Immature natural killer cell (primary cell): Measurements from ENCODE around the gene DNAJC13. TPM values are rescaled to one million over a fixed set of nuclear protein-coding genes. Genes with fewer than 3 reads are reported as not detected.

Experiments
- DNase-seq, 3 donors: peaks; one replicate each; pipeline ENCODE4 v3.0.0; 2022; ENCODE audit warnings: mixed read lengths in 1 of 3
- H3K27ac Mint-ChIP-seq, 6 donors: one replicate each; pipeline ENCODE4 v1.8.0; 2020; ENCODE audit warnings: mixed read lengths in 6 of 6, mild to moderate bottlenecking in 5 of 6, inconsistent platforms in 4 of 6, moderate library complexity in 3 of 6
- H3K27me3 Mint-ChIP-seq, 3 donors: one replicate each; pipeline ENCODE4 v1.8.0; 2020 to 2021; ENCODE audit warnings: low read depth in 3 of 3, mild to moderate bottlenecking in 3 of 3, mixed read lengths in 3 of 3, moderate library complexity in 3 of 3, inconsistent platforms in 1 of 3
- H3K36me3 Mint-ChIP-seq, 3 donors: one replicate each; pipeline ENCODE4 v1.8.0; 2020; ENCODE audit warnings: mixed read lengths in 3 of 3, inconsistent platforms in 2 of 3, mild to moderate bottlenecking in 2 of 3
- H3K4me1 Mint-ChIP-seq, 2 donors: one replicate each; pipeline ENCODE4 v1.8.0; 2020; ENCODE audit warnings: inconsistent platforms in 2 of 2, mild to moderate bottlenecking in 2 of 2, mixed read lengths in 2 of 2, moderate library complexity in 1 of 2
- H3K4me3 Mint-ChIP-seq, 5 donors: one replicate each; pipeline ENCODE4 v1.8.0; 2020; ENCODE audit warnings: mild to moderate bottlenecking in 5 of 5, mixed read lengths in 5 of 5, inconsistent platforms in 3 of 5, moderate library complexity in 3 of 5
- H3K9me3 Mint-ChIP-seq, 6 donors: one replicate each; pipeline ENCODE4 v1.8.0; 2020; ENCODE audit warnings: mild to moderate bottlenecking in 6 of 6, mixed read lengths in 6 of 6, inconsistent platforms in 4 of 6, moderate library complexity in 3 of 6
- polyA plus RNA-seq, 3 donors: library from polyadenylated mRNA; unstranded; fragments of 300-500 nt; fragmentation: Illumina TruSeq; gene quantifications; one replicate each; pipeline ENCODE4 v1.2.3, GENCODE V29; 2021

The DNAJC13 gene
- polyA plus RNA-seq, 3 donors from 2014 or later: 3.8 to 11.9 (median 5.1) TPM

- no peak overlapping the region for H3K4me3 Mint-ChIP-seq
- no peaks in the 10 kb centered on the region for H3K9me3 Mint-ChIP-seq
- no peaks in the 10 kb centered on the region for H3K4me1 Mint-ChIP-seq
- H3K27ac Mint-ChIP-seq: no peak overlapping the region
- no peaks in the 10 kb centered on the region for H3K27me3 Mint-ChIP-seq
- no peak for DNase-seq
- H3K36me3 Mint-ChIP-seq: peaks cover 17 to 54% (median 33%) of the 10 kb centered on the region in 3 donors
Measured at GRCh38 chr3:132521901-132522300, 104.6 kb downstream of the DNAJC13 start.

- no peak for DNase-seq
- H3K27ac Mint-ChIP-seq: peak overlapping the region in 2 of 6 donors; percentile 15 to 35
- H3K4me3 Mint-ChIP-seq: no peak overlapping the region
Measured at GRCh38 chr3:132522353-132522752, 105.1 kb downstream of the DNAJC13 start.

DNA sequence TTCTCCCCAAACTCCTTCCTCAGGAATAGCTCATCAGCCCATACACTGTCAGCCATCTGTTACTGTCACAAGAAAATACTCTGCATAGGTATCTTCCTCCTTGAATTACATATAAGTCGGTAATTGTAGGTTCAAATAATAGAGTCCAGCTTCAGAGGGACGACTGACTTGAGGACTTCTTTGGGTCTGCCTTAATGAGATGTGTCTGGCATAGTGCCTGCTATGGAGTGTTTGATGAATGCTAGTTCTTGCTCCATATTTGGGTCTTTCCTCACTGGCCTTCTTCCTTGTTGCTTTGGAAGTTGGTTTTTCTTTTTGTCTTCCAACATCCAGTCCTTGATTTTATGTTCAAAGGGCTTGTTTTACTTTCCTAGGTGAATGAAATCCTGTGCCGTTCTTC, 113.3 kb downstream of the DNAJC13 start:
- Mint-ChIP-seq H3K27me3 (no peaks in the 10 kb centered on the region), H3K27ac (no peak overlapping the region), H3K4me3 (no peak overlapping the region), H3K36me3 (peaks cover 18 to 50% (median 39%) of the 10 kb centered on the region in 3 donors), H3K4me1 (no peaks in the 10 kb centered on the region), H3K9me3 (no peaks in the 10 kb centered on the region)
- no peak for DNase-seq

More at GRCh38 chr3:132522353-132522752, 105.1 kb downstream of the DNAJC13 start:
- Mint-ChIP-seq H3K27me3 (no peaks in the 10 kb centered on the region), H3K9me3 (no peaks in the 10 kb centered on the region), H3K36me3 (peaks cover 14 to 51% (median 29%) of the 10 kb centered on the region in 3 donors), H3K4me1 (no peaks in the 10 kb centered on the region)

DNA sequence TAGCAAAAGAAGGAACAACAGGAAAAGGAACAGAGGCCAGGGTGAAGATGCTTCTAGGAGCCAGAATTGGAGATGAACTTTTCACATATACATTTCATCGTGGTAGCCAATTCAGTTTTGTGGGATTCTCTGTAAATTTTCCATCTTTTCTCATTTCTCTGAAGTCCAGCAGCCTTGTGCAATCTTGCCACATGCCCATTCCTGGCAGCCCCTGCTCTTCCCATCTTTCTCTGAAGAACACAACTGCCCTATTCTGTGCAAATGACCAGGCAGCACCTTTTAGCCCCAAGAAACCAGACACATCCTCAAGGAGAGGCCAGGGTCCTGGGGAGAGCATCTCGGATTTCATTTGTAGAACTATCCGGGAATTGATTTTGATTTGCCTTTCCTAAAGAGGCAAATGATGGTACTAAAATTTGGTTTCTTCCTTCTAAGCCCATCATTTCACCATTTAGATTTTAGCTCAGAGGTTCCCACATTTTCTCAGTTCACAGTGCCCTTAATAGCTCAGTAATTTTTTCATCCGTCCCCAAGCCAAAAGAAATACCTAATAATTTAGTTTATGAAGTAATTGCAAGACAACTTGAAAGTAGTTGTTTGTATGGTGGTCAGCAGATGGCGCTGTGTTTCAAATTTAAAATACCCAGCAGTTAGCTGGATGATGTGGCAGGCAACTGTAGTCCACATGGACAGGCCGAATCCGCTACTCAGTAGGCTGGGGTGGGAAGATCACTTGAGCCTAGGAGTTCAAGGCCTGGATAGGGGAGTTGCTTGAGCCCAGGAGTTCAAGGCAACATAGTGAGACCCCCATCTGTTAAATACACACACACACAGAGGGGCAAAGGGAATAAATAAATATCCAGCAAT, 118.5 kb downstream of the DNAJC13 start:
- H3K27me3 Mint-ChIP-seq: no peaks in the 10 kb centered on the region
- H3K36me3 Mint-ChIP-seq: peaks cover 9 to 35% (median 29%) of the 10 kb centered on the region in 3 donors
- H3K27ac Mint-ChIP-seq: no peak overlapping the region

DNA sequence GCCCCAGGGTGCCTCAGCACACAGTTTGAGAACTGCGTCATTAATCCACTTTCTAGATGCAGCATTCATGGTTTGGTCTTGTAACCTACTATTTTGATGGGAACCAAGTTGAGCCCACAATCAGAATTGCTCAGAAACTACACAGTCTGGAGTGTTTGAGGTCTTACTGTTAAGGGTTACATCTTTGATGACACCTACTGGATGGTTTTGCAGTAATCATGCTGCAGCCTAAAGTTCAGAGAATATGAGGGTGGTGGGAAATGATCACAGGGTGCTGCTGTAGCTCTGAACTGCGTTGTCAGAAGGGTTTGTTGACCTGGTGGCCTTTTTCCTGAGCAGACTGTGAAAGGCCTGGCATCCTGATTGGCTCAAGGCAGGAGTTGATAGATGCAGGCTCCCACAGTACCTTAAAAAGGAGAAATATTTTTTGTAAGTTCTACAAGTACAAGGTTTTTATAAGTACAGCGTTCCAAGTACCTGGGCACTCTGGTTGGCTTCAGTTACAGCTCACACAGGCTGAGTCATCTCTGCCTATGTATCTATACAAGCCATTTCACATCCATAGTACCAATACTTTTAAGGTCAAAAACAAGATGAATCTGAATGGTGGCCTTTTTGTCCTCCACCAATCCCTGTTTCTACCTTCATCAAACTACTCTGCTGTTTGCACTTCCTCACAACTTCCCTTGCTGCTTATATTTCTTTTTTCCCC, 119.3 kb downstream of the DNAJC13 start:
- Mint-ChIP-seq H3K9me3 (no peaks in the 10 kb centered on the region), H3K36me3 (peaks cover 10 to 31% (median 28%) of the 10 kb centered on the region in 3 donors), H3K4me3 (no peak overlapping the region), H3K27ac (no peak overlapping the region), H3K27me3 (no peaks in the 10 kb centered on the region), H3K4me1 (no peaks in the 10 kb centered on the region)
- no peak for DNase-seq

More for the DNA sequence above, 118.5 kb downstream of the DNAJC13 start:
- Mint-ChIP-seq H3K4me3 (no peak overlapping the region), H3K9me3 (no peaks in the 10 kb centered on the region), H3K4me1 (no peaks in the 10 kb centered on the region)
- peak; percentile 18 to 28 (median 27) for DNase-seq

- Mint-ChIP-seq H3K27ac (no peak overlapping the region), H3K4me3 (no peak overlapping the region)
Measured at GRCh38 chr3:132537297-132537696, 120.0 kb downstream of the DNAJC13 start.

DNA sequence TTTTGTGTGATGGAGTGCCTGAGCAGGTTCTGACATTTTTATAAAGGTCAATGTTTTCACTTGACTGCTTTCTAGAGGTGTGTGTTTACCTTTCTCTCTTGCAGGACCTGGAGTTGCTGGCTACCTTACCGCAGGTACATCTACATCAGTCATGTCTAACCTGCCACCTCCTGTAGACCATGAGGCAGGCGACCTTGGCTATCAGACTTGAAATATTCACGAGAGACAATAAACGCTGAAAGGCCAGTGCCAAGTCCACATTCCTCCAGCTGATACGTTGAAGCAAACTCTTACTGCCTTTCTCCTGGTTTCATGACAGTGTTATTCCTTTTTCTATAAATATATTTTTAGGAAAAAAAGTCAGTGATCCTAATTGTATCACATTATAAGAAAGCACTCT, 120.8 kb downstream of the DNAJC13 start:
- H3K36me3 Mint-ChIP-seq: peaks cover 10 to 38% (median 23%) of the 10 kb centered on the region in 3 donors
- no peak for DNase-seq

More at GRCh38 chr3:132537297-132537696, 120.0 kb downstream of the DNAJC13 start:
- Mint-ChIP-seq H3K4me1 (no peaks in the 10 kb centered on the region), H3K27me3 (no peaks in the 10 kb centered on the region), H3K36me3 (peaks cover 10 to 35% (median 25%) of the 10 kb centered on the region in 3 donors), H3K9me3 (no peaks in the 10 kb centered on the region)
- DNase-seq: no peak

GRCh38 chr3:132539681-132540080, 122.4 kb downstream of the DNAJC13 start:
- H3K36me3 Mint-ChIP-seq: peaks cover 17 to 27% (median 18%) of the 10 kb centered on the region in 3 donors
- no peaks in the 10 kb centered on the region for H3K4me1 Mint-ChIP-seq
- H3K4me3 Mint-ChIP-seq: no peak overlapping the region
- H3K9me3 Mint-ChIP-seq: no peaks in the 10 kb centered on the region
- DNase-seq: no peak
- H3K27me3 Mint-ChIP-seq: no peaks in the 10 kb centered on the region
- no peak overlapping the region for H3K27ac Mint-ChIP-seq

More for the DNA sequence above, 120.8 kb downstream of the DNAJC13 start:
- no peak overlapping the region for H3K27ac Mint-ChIP-seq
- no peak overlapping the region for H3K4me3 Mint-ChIP-seq
- no peaks in the 10 kb centered on the region for H3K9me3 Mint-ChIP-seq
- H3K4me1 Mint-ChIP-seq: no peaks in the 10 kb centered on the region
- H3K27me3 Mint-ChIP-seq: no peaks in the 10 kb centered on the region

- Mint-ChIP-seq H3K9me3 (no peaks in the 10 kb centered on the region), H3K4me1 (no peaks in the 10 kb centered on the region), H3K27me3 (no peaks in the 10 kb centered on the region), H3K36me3 (peaks cover 13 to 21% (median 20%) of the 10 kb centered on the region in 3 donors), H3K27ac (no peak overlapping the region), H3K4me3 (no peak overlapping the region)
- no peak for DNase-seq
Measured at GRCh38 chr3:132542577-132542976, 125.3 kb downstream of the DNAJC13 start.

DNA sequence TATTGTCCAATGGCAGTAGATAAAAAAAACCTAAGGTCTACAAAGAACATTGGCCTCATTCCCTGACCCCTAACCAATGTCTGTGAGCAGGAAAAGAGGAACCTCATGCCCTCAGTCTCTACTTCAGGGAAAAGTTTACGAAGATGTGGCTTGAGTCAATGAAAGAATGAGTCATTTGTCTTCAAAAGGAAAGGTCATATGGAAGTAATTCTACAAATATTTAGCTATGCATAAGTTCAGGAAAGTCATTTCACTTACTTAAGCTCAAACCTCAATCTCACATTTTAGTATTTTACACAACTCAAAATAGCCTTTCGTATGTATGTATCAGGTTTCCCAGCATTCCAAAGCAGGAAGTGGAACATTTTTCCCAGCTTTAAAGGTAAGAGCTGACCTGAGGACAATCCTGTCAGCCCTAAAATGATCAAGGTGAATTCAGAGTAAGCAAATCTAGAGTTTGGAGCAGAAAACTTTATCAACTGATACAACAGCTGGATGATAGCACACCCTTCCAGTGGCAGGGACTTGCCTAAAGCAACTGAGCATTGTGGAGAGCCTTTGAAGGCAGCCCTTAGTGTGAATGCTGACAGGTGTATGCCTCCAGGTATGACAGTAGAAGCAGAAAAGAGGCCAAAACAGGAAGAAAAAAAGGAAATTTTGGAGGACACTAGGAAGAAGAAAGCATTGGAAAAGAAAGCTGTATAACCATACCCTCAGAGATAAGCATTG, 125.9 kb downstream of the DNAJC13 start:
- Mint-ChIP-seq H3K36me3 (peaks cover 13 to 20% (median 16%) of the 10 kb centered on the region in 3 donors), H3K27ac (peak overlapping the region in 1 of 6 donors; percentile 46), H3K4me1 (no peaks in the 10 kb centered on the region), H3K9me3 (no peaks in the 10 kb centered on the region), H3K27me3 (no peaks in the 10 kb centered on the region), H3K4me3 (no peak overlapping the region)
- no peak for DNase-seq

DNA sequence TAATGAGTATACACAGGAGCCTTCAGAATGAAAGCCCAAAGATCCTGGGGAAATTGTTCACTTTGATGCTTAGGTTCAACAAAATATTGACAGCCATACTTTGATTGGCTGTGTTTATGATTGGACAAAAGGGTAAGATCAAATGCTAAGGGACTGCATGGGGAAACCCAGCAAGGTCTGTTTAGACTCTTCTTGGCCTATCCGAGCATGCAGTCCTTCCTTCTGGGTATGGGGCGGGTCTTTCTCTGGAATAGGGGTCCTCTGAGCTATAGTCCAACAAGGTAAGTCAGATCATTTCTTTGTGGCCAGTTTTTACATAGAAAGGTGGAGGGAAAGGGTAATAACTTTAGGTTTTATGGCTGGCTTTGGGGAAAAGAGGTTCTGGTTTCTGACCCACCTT, 126.8 kb downstream of the DNAJC13 start:
- DNase-seq: no peak
- H3K4me1 Mint-ChIP-seq: peaks cover 0 to 3% of the 10 kb centered on the region in 2 donors
- H3K27me3 Mint-ChIP-seq: peaks cover 0 to 2% (median 0%) of the 10 kb centered on the region in 3 donors
- H3K27ac Mint-ChIP-seq: peak overlapping the region in 2 of 6 donors; percentile 44 to 63
- no peaks in the 10 kb centered on the region for H3K9me3 Mint-ChIP-seq
- peaks cover 5 to 13% (median 13%) of the 10 kb centered on the region in 3 donors for H3K36me3 Mint-ChIP-seq
- no peak overlapping the region for H3K4me3 Mint-ChIP-seq

- Mint-ChIP-seq H3K27me3 (peaks cover 0 to 2% (median 0%) of the 10 kb centered on the region in 3 donors), H3K9me3 (no peaks in the 10 kb centered on the region), H3K36me3 (peaks cover 5 to 13% (median 7%) of the 10 kb centered on the region in 3 donors), H3K27ac (no peak overlapping the region), H3K4me3 (no peak overlapping the region), H3K4me1 (peaks cover 10 to 11% of the 10 kb centered on the region in 2 donors)
- DNase-seq: no peak
Measured at GRCh38 chr3:132545471-132545870, 128.2 kb downstream of the DNAJC13 start.

- H3K36me3 Mint-ChIP-seq: peaks cover 0 to 3% (median 0%) of the 10 kb centered on the region in 3 donors
- H3K27ac Mint-ChIP-seq: no peak overlapping the region
- H3K4me3 Mint-ChIP-seq: no peak overlapping the region
- H3K4me1 Mint-ChIP-seq: peaks cover 14% of the 10 kb centered on the region in 2 donors
- peaks cover 0 to 2% (median 0%) of the 10 kb centered on the region in 3 donors for H3K27me3 Mint-ChIP-seq
- DNase-seq: no peak
- H3K9me3 Mint-ChIP-seq: no peaks in the 10 kb centered on the region
Measured at GRCh38 chr3:132549169-132549568, 131.9 kb downstream of the DNAJC13 start.
